WTC11 (cell line): ENCODE data around the gene ADAM11.

Experiments
- CBFB ChIP-seq: sonication (generic); formaldehyde crosslinking; IDR thresholded peaks from 2 replicates; pipeline ENCODE4 v1.8.1; 2022; ENCODE audit warnings: mild to moderate bottlenecking, low read depth, missing genetic modification reagents
- JUN ChIP-seq: sonication (generic); formaldehyde crosslinking; IDR thresholded peaks from 2 replicates; pipeline ENCODE4 v1.8.0; 2023; ENCODE audit warnings: mild to moderate bottlenecking, missing genetic modification reagents
- NR1H2 ChIP-seq: sonication (generic); formaldehyde crosslinking; IDR thresholded peaks from 2 replicates; pipeline ENCODE4 v1.9.0; 2021; ENCODE audit warnings: mild to moderate bottlenecking, moderate library complexity, missing genetic modification reagents
- TP53 ChIP-seq: sonication (generic); formaldehyde crosslinking; IDR thresholded peaks from 2 replicates; pipeline ENCODE4 v1.8.1; 2023; ENCODE audit warnings: mild to moderate bottlenecking, missing genetic modification reagents
- TF ChIP-seq, protein P1 (sequence below): sonication (generic); formaldehyde crosslinking; IDR thresholded peaks from 2 replicates; pipeline ENCODE4 v1.8.1; 2022; ENCODE audit warnings: low read depth, missing genetic modification reagents, borderline replicate concordance
- TF ChIP-seq, protein P2 (sequence below): fragments of 200-600 bp; IDR thresholded peaks from 2 replicates; pipeline ENCODE4 v1.8.0; 2022; ENCODE audit warnings: antibody characterized with exemption

DNA sequence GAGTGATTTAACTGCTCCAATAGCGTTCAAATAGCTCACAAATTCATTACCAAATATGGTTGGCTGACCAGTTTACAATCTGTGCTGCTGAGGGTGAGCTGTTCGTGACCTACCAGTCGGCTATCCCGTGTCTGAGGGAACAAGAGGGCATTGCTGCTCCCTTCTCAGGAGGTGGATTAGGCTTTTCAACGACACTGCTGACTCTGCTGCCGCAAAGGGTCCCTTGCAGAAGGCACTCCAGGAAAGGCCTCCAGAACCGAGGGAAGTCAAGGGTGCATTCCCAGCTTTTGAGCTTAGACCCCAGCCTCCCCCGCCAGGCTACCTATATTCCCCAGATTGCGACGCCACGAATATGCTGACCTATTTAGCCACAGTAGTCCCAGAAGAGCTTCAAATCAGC, 39.0 kb downstream of the ADAM11 start:
- TF ChIP-seq, protein P1, sequence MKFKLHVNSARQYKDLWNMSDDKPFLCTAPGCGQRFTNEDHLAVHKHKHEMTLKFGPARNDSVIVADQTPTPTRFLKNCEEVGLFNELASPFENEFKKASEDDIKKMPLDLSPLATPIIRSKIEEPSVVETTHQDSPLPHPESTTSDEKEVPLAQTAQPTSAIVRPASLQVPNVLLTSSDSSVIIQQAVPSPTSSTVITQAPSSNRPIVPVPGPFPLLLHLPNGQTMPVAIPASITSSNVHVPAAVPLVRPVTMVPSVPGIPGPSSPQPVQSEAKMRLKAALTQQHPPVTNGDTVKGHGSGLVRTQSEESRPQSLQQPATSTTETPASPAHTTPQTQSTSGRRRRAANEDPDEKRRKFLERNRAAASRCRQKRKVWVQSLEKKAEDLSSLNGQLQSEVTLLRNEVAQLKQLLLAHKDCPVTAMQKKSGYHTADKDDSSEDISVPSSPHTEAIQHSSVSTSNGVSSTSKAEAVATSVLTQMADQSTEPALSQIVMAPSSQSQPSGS (CRISPR knock-in tag), result no peak
- TF ChIP-seq JUN (no peak), NR1H2 (no peak), TP53 (no peak), CBFB (CRISPR knock-in tag) (no peak)
- TF ChIP-seq, protein P2, sequence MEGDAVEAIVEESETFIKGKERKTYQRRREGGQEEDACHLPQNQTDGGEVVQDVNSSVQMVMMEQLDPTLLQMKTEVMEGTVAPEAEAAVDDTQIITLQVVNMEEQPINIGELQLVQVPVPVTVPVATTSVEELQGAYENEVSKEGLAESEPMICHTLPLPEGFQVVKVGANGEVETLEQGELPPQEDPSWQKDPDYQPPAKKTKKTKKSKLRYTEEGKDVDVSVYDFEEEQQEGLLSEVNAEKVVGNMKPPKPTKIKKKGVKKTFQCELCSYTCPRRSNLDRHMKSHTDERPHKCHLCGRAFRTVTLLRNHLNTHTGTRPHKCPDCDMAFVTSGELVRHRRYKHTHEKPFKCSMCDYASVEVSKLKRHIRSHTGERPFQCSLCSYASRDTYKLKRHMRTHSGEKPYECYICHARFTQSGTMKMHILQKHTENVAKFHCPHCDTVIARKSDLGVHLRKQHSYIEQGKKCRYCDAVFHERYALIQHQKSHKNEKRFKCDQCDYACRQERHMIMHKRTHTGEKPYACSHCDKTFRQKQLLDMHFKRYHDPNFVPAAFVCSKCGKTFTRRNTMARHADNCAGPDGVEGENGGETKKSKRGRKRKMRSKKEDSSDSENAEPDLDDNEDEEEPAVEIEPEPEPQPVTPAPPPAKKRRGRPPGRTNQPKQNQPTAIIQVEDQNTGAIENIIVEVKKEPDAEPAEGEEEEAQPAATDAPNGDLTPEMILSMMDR, result no peak
